Measurements from ENCODE around the gene GPATCH8.
"Not testable (repeated sequence)": the region's sequence is repeated elsewhere in the genome, so short reads cannot be mapped to it uniquely, and the experiment has no call there.

GPATCH8 gene

GRCh38 chr17:44400226-44400847, 102.9 kb downstream of the GPATCH8 start:
- DNase-seq (ENCODE audit: low spot score), result no peak
- peak; percentile 56 for TF ChIP-seq CTCF (IDR thresholded peaks at IDR 0.05; ENCODE audit: extremely low read depth, insufficient read depth, missing control alignments)
- in situ Hi-C loops (cut with MboI; ENCODE audit: low pct_unique_long_range_greater_than_20kb, low sequenced_read_pairs, unreplicated experiment), result loop anchor here (10.0 kb wide), 1 partner anchor 124 kb away; no protein-coding TSS in a partner anchor

GRCh38 chr17:44398692-44399691, 104.2 kb downstream of the GPATCH8 start:
- no peak for DNase-seq (ENCODE audit: low spot score)
- no peak for TF ChIP-seq CTCF (IDR thresholded peaks at IDR 0.05; ENCODE audit: extremely low read depth, insufficient read depth, missing control alignments)
- in situ Hi-C loops (cut with MboI; ENCODE audit: low pct_unique_long_range_greater_than_20kb, low sequenced_read_pairs, unreplicated experiment), result no loop called here

- in situ Hi-C loops (cut with MboI; ENCODE audit: low pct_unique_long_range_greater_than_20kb, low sequenced_read_pairs, unreplicated experiment), result no loop called here
- no peak for DNase-seq (ENCODE audit: low spot score)
These were observed 105.4 kb downstream of the GPATCH8 start for GRCh38 chr17:44397479-44398440.

GRCh38 chr17:44396946-44397345, 106.3 kb downstream of the GPATCH8 start:
- in situ Hi-C loops (cut with MboI; ENCODE audit: low pct_unique_long_range_greater_than_20kb, low sequenced_read_pairs, unreplicated experiment), result no loop called here
- no peak for TF ChIP-seq CTCF (IDR thresholded peaks at IDR 0.05; ENCODE audit: extremely low read depth, insufficient read depth, missing control alignments)
- no peak for DNase-seq (ENCODE audit: low spot score)

More at GRCh38 chr17:44397479-44398440, 105.4 kb downstream of the GPATCH8 start:
- no peak for TF ChIP-seq CTCF (IDR thresholded peaks at IDR 0.05; ENCODE audit: extremely low read depth, insufficient read depth, missing control alignments)

GRCh38 chr17:44394833-44395232, 108.4 kb downstream of the GPATCH8 start:
- in situ Hi-C loops (cut with MboI; ENCODE audit: low pct_unique_long_range_greater_than_20kb, low sequenced_read_pairs, unreplicated experiment), result no loop called here
- TF ChIP-seq CTCF (IDR thresholded peaks at IDR 0.05; ENCODE audit: extremely low read depth, insufficient read depth, missing control alignments), result no peak
- DNase-seq (ENCODE audit: low spot score), result no peak

GRCh38 chr17:44394112-44394511, 109.1 kb downstream of the GPATCH8 start:
- in situ Hi-C loops (cut with MboI; ENCODE audit: low pct_unique_long_range_greater_than_20kb, low sequenced_read_pairs, unreplicated experiment); DNase-seq (ENCODE audit: low spot score): not testable (repeated sequence)

Measured in GM13977 (cell line).